Right cardiac atrium (tissue), 5 donors: ENCODE results near the gene RLF. TPM values are rescaled to one million over a fixed set of nuclear protein-coding genes. Genes with fewer than 3 reads are reported as not detected.

Experiments used
- ATAC-seq, 2 donors: fragments of 200-7000 bp; cut with Tn5 transposase; one replicate each; pipeline versions ENCODE4 v1.8.0 to v1.9.1; 2020; ENCODE audit warnings: moderate library complexity in 2 of 2, mild to moderate bottlenecking in 1 of 2
- DNase-seq, 3 donors: peaks; one replicate each; pipeline ENCODE4 v3.0.0-alpha.2; 2020
- H3K27ac ChIP-seq: one replicate; pipeline ENCODE4 v1.5.1; 2013; ENCODE audit warnings: mild to moderate bottlenecking, low read length, control low read depth, moderate library complexity
- H3K27me3 ChIP-seq: one replicate; pipeline ENCODE4 v1.6.1; 2013; ENCODE audit not compliant: control insufficient read depth, insufficient read depth
- H3K4me1 ChIP-seq: one replicate; pipeline ENCODE4 v1.6.1; 2013; ENCODE audit warnings: low read length; ENCODE audit not compliant: control insufficient read depth, insufficient read depth
- H3K4me3 ChIP-seq: one replicate; pipeline ENCODE4 v1.5.1; 2013; ENCODE audit warnings: low read length, control low read depth
- H3K9me3 ChIP-seq: one replicate; pipeline ENCODE4 v1.6.1; 2013; ENCODE audit warnings: low read length; ENCODE audit not compliant: control insufficient read depth
- WGBS: extraction: QIAGEN DNeasy Blood & Tissue Kit; methylation state at CpG from one replicate; pipeline ENCODE4 v1.1.7; 2013; 5-methylcytosine and 5-hydroxymethylcytosine counted together
- intact Hi-C, 4 donors: fragments of 100-400 bp; cut with DNase I; formaldehyde crosslinking; loops; one replicate each; pipeline versions ENCODE4 v1.11.0 to v1.14.0; 2022 to 2023
- polyA plus RNA-seq: library from polyadenylated mRNA; stranded (reverse); fragments of 200-250 nt; gene quantifications from one replicate; pipeline ENCODE4 v1.2.3, GENCODE V29; 2013
- total RNA-seq, 4 donors: library from RNA; stranded (reverse); fragmentation: NEBNext Ultra II Directional; extraction: Animal tissue kit (Norgen Biotek cat#: 25700); gene quantifications; one replicate each; pipeline ENCODE4 v1.2.1, GENCODE V29; 2021
- donor health status: healthy with polysubstance abuse.
- donor health status: DM: no; HTN: yes; CAD: no.
- donor health status: DM: no; HTN: no; CAD: no.
- donor health status: DM: no; HTN: yes; CAD: no; lungs with severe emphysema.
- donor health status: DM: yes; HTN: yes; CAD: no.

RLF gene
- total and polyA plus RNA-seq, 5 donors, result 4.9 to 14.9 (median 14.1) TPM

DNA sequence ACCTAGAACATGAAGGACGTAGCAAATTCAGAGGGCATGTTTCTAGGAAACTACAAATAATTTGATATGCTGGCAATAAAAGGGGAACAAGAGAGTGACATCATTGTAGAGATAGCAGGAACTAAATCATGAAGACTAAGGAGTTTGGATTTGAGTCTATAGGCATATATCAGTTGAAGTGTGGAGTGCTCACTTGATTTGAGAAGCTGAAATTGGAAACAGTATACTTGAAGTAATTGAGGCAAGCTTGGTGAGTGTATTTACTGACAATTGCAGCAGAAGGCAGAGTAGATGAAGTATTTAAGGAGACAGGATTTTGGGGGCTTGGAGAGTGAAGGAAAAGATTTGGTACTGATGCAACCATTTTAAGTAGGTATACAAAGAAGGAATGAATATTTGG lies 80.2 kb downstream of the RLF start:
- intact Hi-C loops, result no loop called here
- H3K27me3 ChIP-seq, result no peaks in the 10 kb centered on the region
- ATAC-seq (no peak), DNase-seq (no peak)
- peaks cover 2% of the 10 kb centered on the region for H3K4me1 ChIP-seq
- 79% methylated on average over 1 of the region's 1 CpG for WGBS
- no peaks in the 10 kb centered on the region for H3K9me3 ChIP-seq
- H3K27ac ChIP-seq, result no peak overlapping the region
- H3K4me3 ChIP-seq, result no peak overlapping the region

DNA sequence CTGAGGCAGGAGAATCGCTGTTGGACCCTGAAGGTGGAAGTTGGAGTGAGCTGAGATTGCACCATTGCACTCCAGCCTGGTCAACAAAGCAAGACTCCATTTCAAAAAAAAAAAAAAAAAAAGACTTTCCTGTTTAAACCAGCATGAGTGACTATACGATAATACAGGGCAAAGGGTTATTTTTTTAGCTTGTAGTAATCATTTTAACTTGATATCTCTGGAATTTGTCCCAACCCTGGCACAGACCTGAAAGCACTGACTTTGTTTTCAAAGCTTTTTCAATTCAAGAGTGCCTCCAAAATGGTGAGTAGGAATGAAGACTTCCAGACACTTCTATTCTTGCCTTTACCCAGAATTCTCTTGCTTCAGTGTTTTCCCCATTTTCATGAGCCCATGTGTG lies 82.2 kb downstream of the RLF start:
- Histone ChIP-seq H3K4me3 (no peak overlapping the region), H3K9me3 (no peaks in the 10 kb centered on the region), H3K27me3 (no peaks in the 10 kb centered on the region), H3K27ac (no peak overlapping the region), H3K4me1 (peaks cover 2% of the 10 kb centered on the region)
- DNase-seq (no peak), ATAC-seq (no peak)
- intact Hi-C loops, result no loop called here
- 47% methylated on average over 2 of the region's 2 CpGs for WGBS

DNA sequence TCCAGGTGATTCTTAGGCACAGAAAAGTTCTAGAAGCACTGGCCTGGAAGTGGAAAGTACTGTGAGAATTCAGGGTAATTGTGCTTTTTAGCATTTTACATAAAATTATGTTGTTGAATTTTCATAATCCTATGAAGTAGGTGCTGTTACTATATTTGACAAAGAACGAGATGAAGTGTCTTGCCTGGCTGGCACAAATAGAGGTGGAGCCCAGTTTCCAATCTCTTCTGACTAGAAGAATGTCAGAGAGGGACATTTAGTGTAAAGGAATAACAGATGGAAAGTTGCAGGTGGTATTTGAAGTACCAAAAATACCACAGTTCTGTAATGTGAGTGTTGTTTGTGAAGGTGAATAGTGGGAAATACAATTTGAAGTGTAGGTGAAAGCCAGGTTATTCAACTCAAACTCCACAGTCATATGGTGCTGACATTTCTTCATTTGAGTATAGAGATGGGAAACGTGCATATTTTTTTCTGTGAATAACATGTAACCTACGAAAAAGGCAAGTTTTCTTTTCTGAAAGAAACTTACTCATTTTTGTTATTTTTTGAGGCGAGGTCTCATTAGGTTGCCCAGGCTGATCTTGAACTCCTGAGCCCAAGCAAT lies 83.1 kb downstream of the RLF start:
- ATAC-seq, result no peak
- Histone ChIP-seq H3K4me1 (peaks cover 2% of the 10 kb centered on the region), H3K9me3 (no peaks in the 10 kb centered on the region), H3K4me3 (no peak overlapping the region), H3K27me3 (no peaks in the 10 kb centered on the region), H3K27ac (no peak overlapping the region)
- 68% methylated on average over 4 of the region's 4 CpGs for WGBS
- intact Hi-C loops, result no loop called here
- DNase-seq, result no peak

DNA sequence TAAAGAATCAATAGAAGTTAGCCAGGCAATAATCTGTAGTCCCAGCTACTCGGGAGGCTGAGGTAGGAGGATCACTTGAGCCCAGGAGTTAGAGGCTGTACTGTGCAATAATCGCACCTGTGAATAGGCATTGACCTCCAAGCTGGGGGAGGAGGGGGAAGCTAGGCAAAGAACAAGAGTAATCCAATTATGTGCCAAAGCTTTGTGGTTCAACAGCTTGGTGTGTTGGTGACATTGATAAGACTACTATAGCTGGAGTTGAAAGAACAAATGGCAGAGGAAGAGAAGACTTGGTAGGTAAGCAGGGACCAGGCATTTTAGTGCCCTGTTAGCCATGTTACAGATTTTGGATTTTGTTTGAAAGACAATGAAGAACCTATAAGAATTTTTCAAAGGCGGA lies 84.5 kb downstream of the RLF start:
- ATAC-seq, result no peak
- Histone ChIP-seq H3K9me3 (no peaks in the 10 kb centered on the region), H3K27me3 (no peaks in the 10 kb centered on the region), H3K4me3 (no peak overlapping the region), H3K4me1 (peaks cover 2% of the 10 kb centered on the region), H3K27ac (no peak overlapping the region)
- no peak for DNase-seq
- intact Hi-C loops, result no loop called here
- 97% methylated on average over 3 of the region's 3 CpGs for WGBS

DNA sequence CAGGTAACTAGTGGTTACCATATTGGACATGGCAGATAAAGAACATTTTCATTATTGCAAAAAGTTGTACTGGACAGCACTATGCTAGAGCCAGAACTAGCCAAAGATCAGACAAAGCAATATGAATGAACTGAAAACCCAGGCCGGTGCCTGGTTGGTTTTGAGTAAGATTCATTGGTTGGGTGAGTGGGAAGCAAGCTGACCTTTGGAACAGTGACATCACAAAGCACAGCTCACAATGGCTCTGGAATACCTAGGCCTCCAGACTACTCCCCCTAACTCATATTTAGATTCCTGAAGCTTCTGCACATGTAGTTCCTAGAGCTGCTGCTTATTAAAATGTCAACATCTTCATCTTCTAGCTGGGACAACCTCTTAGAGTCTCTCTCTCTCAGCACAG lies 86.5 kb downstream of the RLF start, which contains the start of gene TMCO2:
TMCO2 (plus strand) TSS at position 283 of the 400 bp plus-strand sequence; CDS start at position 340, 57 bp downstream.
- no peak within 1 kb of the TSS for H3K27ac ChIP-seq
- no peaks in the 10 kb centered on the region for H3K9me3 ChIP-seq
- no peak for DNase-seq
- intact Hi-C loops, result no loop called here
- no peak within 1 kb of the TSS for H3K4me3 ChIP-seq
- ATAC-seq, result no peak
- H3K27me3 ChIP-seq, result no peaks in the 10 kb centered on the region
- peaks cover 2% of the 10 kb centered on the region for H3K4me1 ChIP-seq
- 86% methylated on average over 1 of the region's 1 CpG for WGBS

DNA sequence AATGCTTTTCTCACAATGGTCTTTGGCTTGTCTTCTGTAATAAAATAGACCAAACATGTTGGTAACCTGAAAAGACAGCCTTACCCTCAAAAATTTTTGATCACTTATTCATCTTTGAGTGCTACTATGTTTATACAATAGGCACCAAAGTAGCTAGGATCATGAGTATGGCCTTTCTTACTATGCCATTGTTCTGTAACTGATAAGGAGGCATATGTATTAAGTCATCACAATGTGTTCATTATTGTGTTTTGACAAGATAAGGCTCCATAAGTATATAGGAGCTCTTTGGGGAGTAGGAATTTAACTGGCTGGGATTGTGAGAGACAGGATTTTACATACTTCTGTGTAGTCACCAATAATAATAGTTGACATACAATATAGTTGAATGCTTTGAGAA lies 87.2 kb downstream of the RLF start:
- Histone ChIP-seq H3K27me3 (no peaks in the 10 kb centered on the region), H3K4me1 (peaks cover 2% of the 10 kb centered on the region), H3K9me3 (no peaks in the 10 kb centered on the region), H3K27ac (no peak overlapping the region), H3K4me3 (no peak overlapping the region)
- no peak for DNase-seq
- ATAC-seq, result no peak
- intact Hi-C loops, result no loop called here

DNA sequence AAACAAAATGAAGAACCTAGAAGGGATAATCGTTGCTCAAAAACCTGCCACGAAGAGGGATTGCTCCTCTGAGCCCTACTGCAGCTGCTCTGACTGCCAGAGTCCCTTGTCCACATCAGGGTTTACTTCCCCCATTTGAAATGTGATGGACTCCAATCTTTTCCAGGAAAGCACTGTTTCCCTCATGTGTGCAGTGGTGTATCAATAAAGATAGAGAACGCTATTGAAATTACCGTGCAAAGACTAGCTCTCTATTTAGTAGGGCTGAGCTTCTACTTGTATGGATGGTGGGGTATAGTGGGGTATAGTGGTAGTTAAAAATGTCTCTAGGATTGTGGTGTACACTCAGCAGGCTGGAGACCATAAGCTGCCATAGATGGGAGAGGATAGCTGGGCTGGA lies 90.3 kb downstream of the RLF start:
- Histone ChIP-seq H3K9me3 (no peaks in the 10 kb centered on the region), H3K27ac (no peak overlapping the region), H3K4me3 (no peak overlapping the region), H3K27me3 (no peaks in the 10 kb centered on the region), H3K4me1 (no peaks in the 10 kb centered on the region)
- intact Hi-C loops, result no loop called here
- 69% methylated on average over 4 of the region's 4 CpGs for WGBS
- DNase-seq, result no peak
- ATAC-seq, result no peak

DNA sequence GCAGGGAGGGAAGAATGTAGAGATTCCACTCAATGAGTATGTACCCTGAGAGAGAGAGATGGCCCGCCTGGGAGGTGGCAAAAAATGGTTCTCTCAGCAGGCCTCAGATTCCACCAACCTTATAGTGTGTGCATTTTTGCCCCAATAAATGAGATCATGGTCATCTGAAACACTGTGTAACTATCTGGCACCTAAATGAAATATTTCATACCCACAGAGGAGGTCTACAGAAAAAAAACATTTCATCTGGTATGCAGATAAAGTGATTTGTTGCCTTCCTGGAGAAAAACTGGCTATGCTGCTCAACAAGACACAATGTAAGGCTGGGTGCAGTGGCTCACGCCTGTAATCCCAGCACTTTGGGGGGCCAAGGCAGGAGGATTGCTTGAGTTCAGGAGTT lies 91.4 kb downstream of the RLF start:
- H3K4me3 ChIP-seq, result no peak overlapping the region
- no peaks in the 10 kb centered on the region for H3K9me3 ChIP-seq
- no peak for DNase-seq
- no peak for ATAC-seq
- no peaks in the 10 kb centered on the region for H3K4me1 ChIP-seq
- intact Hi-C loops, result no loop called here
- no peak overlapping the region for H3K27ac ChIP-seq
- H3K27me3 ChIP-seq, result no peaks in the 10 kb centered on the region
- 92% methylated on average over 2 of the region's 2 CpGs for WGBS

DNA sequence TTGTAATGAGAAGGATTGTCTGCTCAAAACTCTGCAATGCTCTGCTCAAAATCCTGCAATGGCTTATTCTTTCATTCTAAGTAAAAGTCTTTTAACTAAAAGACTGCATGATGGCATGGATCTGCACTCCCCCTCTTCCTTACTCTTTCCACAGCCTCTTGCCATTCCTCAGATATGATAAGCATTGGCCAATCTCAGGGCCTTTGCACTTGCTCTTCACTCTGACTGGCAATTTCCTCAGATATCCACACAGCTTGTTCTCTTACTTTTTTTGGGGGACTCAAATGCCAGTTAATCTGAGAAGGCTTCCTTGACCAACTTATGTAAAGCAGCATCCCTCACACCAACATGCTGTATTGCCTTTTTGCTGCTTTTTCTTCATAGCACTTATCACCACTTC lies 94.0 kb downstream of the RLF start:
- Histone ChIP-seq H3K4me1 (peaks cover 2% of the 10 kb centered on the region), H3K27me3 (no peaks in the 10 kb centered on the region), H3K4me3 (no peak overlapping the region), H3K27ac (no peak overlapping the region), H3K9me3 (no peaks in the 10 kb centered on the region)
- DNase-seq (no peak), ATAC-seq (no peak)
- intact Hi-C loops, result no loop called here

DNA sequence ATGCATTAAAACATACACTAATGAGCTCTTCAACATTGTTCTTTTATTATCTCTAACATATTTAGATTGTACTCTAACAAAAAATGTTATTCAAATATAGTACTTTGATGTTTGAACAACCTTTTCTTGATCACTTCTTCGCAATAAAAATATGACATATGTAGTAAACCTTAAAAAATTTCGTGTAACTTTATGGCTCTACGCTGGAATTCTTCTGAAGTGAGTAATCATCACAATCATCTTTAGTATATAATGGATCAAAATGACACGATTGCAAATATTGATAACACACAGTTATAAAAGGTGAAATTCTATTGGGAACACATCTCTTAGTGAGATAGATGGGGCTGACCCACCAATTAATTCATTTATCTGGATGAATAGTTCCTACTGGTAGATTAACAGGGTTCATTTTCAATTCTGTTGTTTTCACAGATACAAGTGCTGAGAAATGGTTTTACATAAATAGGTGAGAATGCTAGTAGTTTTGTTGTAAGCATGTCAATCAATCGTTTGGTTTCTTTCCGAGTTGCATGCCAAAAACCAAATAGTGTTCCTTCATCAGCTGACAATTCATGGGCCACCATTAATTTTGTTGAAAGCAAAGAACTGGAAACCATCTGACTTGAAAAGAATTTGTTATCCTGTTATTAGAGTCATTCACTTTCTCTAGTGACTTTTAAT lies 95.4 kb downstream of the RLF start:
- Histone ChIP-seq H3K4me3 (peak overlapping the region; percentile 86), H3K27me3 (no peaks in the 10 kb centered on the region), H3K27ac (no peak overlapping the region), H3K4me1 (peaks cover 2% of the 10 kb centered on the region), H3K9me3 (no peaks in the 10 kb centered on the region)
- WGBS, result 72% methylated on average over 6 of the region's 6 CpGs
- ATAC-seq (no peak), DNase-seq (no peak)
- intact Hi-C loops, result no loop called here

DNA sequence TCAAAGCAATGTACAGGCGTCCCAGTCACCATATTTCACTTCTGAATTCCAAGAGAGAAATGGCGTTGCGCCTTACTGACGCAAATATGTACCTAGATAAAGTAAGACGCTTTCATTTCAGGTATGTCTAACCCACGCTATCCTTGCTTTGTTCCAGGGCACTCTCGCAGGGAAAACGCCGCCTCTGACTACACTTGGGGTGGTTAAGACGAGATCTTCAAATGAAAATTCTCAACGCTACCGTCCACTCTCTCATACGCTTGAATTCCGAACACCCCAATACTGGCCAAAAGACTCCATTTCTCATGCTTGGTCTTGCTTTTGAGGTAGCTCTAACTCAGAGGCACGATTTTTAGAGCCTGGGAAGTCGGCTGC lies 96.1 kb downstream of the RLF start:
- WGBS, result under 1% methylated on average over 16 of the region's 16 CpGs
- peak in 1 of 3 donors; percentile 48 for DNase-seq
- no peaks in the 10 kb centered on the region for H3K9me3 ChIP-seq
- peak; percentile 11 to 15 for ATAC-seq
- peak overlapping the region; percentile 99 for H3K27ac ChIP-seq
- H3K4me3 ChIP-seq, result peak overlapping the region; percentile 86
- no peaks in the 10 kb centered on the region for H3K27me3 ChIP-seq
- intact Hi-C loops, result no loop called here
- peaks cover 2% of the 10 kb centered on the region for H3K4me1 ChIP-seq
